B cell (primary cell): ENCODE data around the gene NFAM1.

Experiments
- EZH2 ChIP-seq: IDR thresholded peaks from 2 replicates; pipeline ENCODE4 v1.6.1; 2012; ENCODE audit warnings: borderline replicate concordance, low read depth, mild to moderate bottlenecking, moderate library complexity, low read length; ENCODE audit not compliant: insufficient read depth, poor library complexity, severe bottlenecking
- TF ChIP-seq, protein P1 (sequence below): fragments of 200-600 bp; IDR thresholded peaks from one replicate; pipeline ENCODE4 v1.8.0; 2022; ENCODE audit warnings: antibody characterized with exemption, mild to moderate bottlenecking

DNA sequence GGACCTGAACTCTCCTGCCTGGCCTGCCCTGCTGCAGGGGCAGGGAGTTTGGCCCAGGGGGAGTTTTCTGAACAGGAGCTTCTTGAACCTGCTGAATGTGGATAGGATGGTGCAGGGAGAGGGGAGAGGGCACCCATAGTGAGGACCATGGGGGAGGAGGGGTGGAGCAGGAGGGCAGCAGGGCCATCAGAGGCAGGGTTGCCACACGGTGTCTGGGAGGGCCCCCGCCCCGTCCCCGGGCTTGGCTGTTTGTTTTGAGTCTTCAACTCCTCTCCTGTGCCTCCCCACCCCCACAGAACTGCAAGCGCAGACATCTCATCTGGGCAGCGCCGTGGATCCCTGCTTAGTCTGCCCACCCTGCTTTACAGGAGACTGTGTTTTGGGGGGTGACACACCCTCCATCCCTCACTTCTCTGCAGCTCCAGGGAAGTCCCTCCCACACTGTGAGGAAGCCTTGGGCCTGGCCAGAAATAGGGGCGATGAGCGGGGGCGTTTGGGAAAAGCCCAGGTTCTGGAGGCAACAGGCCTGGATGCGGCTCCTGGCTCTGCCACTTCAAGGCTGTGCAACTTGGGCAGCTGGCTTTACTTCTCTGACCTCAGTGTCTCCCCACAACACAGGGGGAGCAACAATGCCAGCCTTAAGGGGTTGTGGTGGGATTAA is 14.4 kb downstream of the NFAM1 start:
- TF ChIP-seq, protein P1, sequence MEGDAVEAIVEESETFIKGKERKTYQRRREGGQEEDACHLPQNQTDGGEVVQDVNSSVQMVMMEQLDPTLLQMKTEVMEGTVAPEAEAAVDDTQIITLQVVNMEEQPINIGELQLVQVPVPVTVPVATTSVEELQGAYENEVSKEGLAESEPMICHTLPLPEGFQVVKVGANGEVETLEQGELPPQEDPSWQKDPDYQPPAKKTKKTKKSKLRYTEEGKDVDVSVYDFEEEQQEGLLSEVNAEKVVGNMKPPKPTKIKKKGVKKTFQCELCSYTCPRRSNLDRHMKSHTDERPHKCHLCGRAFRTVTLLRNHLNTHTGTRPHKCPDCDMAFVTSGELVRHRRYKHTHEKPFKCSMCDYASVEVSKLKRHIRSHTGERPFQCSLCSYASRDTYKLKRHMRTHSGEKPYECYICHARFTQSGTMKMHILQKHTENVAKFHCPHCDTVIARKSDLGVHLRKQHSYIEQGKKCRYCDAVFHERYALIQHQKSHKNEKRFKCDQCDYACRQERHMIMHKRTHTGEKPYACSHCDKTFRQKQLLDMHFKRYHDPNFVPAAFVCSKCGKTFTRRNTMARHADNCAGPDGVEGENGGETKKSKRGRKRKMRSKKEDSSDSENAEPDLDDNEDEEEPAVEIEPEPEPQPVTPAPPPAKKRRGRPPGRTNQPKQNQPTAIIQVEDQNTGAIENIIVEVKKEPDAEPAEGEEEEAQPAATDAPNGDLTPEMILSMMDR, result no peak
- no peak for TF ChIP-seq EZH2
